Endometrial microvascular endothelial cells (primary cell): ENCODE results near the gene NHSL1. TPM values are rescaled to one million over a fixed set of nuclear protein-coding genes. Genes with fewer than 3 reads are reported as not detected.

Source experiments
- in situ Hi-C: cut with HindIII; loops from 2 replicates; pipeline ENCODE4 v1.10.0; 2017; ENCODE audit warnings: low sequenced_read_pairs, low pct_unique_long_range_greater_than_20kb; ENCODE audit errors: inconsistent ontology term
- total RNA-seq: library from RNA; depleted of rRNA; stranded (reverse); fragments of >200 nt; gene quantifications from one replicate; pipeline ENCODE4 v1.2.3, GENCODE V29; 2015; ENCODE audit errors: inconsistent ontology term

NHSL1 gene
- total RNA-seq, 1 donor from 2014 or later: 23.0 TPM

- in situ Hi-C loops: no loop called here
These were observed 25.2 kb upstream of the NHSL1 start for GRCh38 chr6:138524526-138524925.

- in situ Hi-C loops: no loop called here
These were observed 24.3 kb upstream of the NHSL1 start for GRCh38 chr6:138523347-138524210.

DNA sequence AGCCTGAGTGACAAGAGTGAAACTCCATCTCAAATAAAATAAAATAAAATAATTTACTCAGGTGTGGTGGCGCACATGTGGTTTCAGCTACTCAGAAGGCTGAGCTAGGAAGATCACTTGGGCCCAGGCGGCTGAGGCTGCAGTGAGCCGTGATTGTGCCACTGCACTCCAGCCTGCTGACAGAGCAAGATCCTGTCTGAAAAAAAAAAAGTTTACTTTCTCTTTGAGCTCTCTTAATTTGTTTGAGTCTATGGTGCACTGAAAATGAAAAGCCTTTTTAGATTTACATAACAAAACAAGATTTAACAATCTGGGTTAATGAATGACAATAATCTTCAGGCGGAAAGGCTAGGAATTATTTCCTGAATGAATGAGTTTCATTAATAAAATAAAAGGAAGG lies 23.3 kb upstream of the NHSL1 start:
- in situ Hi-C loops: no loop called here

DNA sequence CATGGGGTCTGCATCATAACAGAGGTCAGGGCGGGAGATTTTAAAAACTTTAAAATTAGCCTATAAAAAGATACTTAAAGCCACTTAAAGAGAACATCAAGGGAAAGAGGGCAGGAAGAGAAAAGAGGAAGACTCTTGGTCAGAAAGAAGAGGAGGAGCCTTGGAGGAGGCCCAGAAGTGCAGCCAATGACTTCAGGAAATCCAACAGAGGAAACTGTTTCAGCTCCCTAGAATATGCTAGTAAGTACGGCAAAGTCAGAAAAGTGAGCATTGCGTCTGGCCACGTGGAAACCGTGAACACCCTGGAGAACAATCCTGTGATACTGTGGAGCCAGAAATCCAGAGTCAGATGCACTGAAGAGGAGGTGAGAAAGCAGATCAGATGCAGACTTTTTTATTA lies 22.5 kb upstream of the NHSL1 start:
- in situ Hi-C loops: no loop called here

- in situ Hi-C loops: no loop called here
These were observed 21.2 kb upstream of the NHSL1 start for GRCh38 chr6:138520463-138520862.

GRCh38 chr6:138518054-138518453 lies 18.8 kb upstream of the NHSL1 start:
- in situ Hi-C loops: no loop called here

DNA sequence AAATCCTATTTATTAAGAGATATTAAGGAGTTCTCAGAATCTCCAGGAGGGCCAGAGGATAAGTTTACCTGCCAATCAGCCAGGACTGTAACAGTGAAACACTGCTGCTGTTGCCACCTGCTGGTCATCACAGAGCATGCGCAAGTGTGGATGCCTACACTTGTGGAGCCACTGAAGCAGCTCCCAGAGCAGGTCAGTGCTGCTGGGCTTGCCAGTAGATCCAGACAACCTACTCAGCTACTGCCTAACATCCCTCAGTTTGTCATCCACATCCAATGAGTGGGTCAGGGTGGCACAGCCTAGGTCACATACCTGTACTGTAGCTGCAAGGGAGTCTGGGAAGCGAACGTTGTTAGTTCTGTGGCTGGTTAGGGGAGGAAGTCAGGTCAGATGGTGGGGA lies 18.3 kb upstream of the NHSL1 start:
- in situ Hi-C loops: no loop called here

GRCh38 chr6:138515657-138516248 lies 16.5 kb upstream of the NHSL1 start:
- in situ Hi-C loops: no loop called here

GRCh38 chr6:138514860-138515540 lies 15.7 kb upstream of the NHSL1 start:
- in situ Hi-C loops: no loop called here

DNA sequence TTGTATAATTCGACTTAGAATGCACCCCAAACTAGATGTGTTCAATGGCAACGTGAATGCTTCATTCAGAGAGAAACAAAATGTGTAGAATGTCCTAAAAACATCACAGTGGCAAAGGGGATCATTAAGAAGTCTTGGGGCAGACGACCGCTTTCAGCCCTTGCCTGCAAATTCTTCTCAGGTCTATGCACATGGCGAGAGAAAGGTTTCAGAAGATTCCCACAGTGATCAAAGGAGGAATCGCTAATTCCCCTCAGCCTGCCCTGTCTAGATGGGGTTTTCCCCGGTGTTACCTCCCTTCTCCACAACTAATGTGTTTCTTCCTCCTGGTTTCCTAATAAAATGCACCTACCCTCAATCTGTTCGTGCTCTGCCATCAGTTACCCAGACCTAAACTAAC lies 13.3 kb upstream of the NHSL1 start:
- in situ Hi-C loops: no loop called here

DNA sequence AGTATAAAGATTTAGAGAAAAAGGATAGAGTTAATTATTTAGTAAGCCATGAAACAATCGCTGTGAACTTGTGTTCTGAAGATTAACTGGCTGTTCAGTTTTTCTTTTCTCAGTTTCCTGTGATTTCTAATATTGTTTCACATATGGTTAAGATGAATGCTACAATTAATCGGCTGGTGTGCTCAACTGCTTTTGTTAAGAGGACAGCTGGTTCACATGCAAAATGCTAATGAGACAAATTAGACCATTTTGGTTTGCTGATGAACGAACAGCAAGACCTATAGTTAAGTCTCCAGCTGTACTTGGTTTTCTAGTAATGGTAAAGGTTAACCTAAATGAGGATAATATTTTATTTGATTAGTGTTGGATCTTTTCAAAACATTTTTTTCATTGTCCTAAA lies 10.8 kb upstream of the NHSL1 start:
- in situ Hi-C loops: no loop called here

DNA sequence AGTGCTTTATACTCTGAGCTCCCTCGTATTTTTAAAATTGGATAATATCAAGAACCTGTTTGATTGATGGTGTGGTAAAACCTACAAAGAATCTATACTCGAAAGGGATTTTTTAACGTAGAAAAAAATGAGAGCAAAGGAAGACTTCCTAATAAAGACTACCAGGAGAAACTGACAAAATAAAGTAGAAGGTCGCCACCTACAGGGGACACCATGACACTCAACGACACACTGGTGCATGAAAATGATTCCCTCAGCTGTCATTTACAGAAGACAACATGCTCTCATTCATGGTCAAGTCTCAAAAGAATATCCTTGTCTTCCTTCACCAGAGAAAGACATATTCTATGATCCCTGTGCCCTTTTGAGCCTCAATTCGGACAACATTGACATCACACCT lies 10.1 kb upstream of the NHSL1 start:
- in situ Hi-C loops: no loop called here

DNA sequence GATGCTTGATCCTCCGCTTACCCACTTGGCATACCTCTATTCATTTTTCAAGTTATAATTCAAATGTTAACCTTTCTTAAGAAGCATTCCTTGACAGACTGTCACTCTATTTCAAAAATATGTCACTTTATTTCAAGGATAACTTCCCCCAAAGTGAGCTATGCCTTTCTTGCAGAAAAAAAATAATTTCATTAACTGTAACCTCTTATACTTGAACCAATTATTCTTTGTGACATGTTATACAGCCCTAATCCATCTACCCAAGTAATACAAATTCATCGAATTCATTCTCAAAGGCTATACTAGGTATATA lies 9.3 kb upstream of the NHSL1 start:
- in situ Hi-C loops: no loop called here

- in situ Hi-C loops: no loop called here
These were observed 8.8 kb upstream of the NHSL1 start for GRCh38 chr6:138507977-138508675.

GRCh38 chr6:138504764-138505689 lies 5.7 kb upstream of the NHSL1 start:
- in situ Hi-C loops: no loop called here

- in situ Hi-C loops: no loop called here
These were observed 4.8 kb upstream of the NHSL1 start for GRCh38 chr6:138503881-138504680.

DNA sequence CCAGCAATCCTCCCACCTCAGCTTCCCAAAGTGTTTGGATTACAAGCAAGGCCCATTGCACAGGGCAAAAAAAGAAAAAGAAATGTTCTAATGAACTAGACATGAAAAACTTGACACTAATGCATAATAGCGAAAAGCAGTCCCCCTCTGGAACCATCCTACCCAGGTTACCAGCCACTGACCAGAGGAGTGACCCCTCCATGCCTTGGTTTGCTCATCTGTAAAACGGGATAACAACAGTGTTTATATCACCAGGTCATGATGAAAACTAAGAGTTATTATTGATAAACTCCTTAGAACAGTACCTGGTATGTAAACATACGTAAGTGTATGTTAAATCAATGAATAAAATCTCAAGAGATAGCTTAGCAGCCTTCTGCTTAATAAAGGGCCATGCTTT lies 3.3 kb upstream of the NHSL1 start:
- in situ Hi-C loops: no loop called here

DNA sequence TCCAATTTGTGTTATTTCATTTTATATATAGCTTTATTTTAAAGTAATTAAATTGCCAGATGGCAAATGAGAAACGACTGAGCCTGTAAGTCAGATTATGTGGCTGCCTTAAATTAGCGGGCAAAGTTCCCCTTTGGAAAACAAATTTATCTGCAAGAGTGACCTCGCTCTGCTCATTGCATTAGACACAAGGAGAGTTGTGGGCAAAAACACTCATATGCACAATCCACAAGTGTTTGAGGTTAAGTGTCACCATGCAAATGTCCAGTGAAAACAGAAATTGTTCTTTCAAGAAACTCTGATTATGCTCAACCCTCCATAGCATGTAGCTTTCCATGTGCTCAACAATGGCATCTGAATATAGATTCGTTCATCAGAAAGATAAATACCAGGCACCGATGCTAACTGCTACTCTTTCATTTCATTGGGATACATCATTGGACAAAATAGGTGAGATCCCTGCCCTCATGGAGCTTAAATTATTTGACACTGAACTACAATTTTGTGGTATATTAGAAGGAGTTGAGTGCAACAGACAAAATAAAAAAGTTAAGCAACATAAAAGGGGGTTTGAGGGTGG lies 1.7 kb upstream of the NHSL1 start:
- in situ Hi-C loops: no loop called here
